SK-N-SH treated with all-trans-retinoic acid at 6 μM for 48 hours (cell line): Measurements from ENCODE around the gene TAT.

Experiments
- ATAC-seq: fragments of 200-7000 bp; cut with Tn5 transposase; 3 replicates; pipeline ENCODE4 v1.9.1; 2020; ENCODE audit warnings: mild to moderate bottlenecking, moderate library complexity
- BACH2 ChIP-seq: fragments of 250-450 bp; sonication (Bioruptor Pico); IDR thresholded peaks from 2 replicates; pipeline ENCODE4 v1.9.0; 2021; ENCODE audit warnings: mild to moderate bottlenecking, borderline replicate concordance
- CSDC2 ChIP-seq: fragments of 250-450 bp; sonication (Bioruptor Pico); IDR thresholded peaks from 2 replicates; pipeline ENCODE4 v1.5.0; 2020; ENCODE audit warnings: mild to moderate bottlenecking, moderate library complexity
- ESRRG ChIP-seq: fragments of 250-450 bp; sonication (Bioruptor Pico); IDR thresholded peaks from 2 replicates; pipeline ENCODE4 v1.6.1; 2021; ENCODE audit warnings: mild to moderate bottlenecking
- GLIS3 ChIP-seq: fragments of 250-450 bp; sonication (Bioruptor Pico); IDR thresholded peaks from 2 replicates; pipeline ENCODE4 v1.5.0; 2020; ENCODE audit warnings: mild to moderate bottlenecking, moderate library complexity
- ISL1 ChIP-seq: fragments of 250-450 bp; sonication (Bioruptor Pico); IDR thresholded peaks from 2 replicates; pipeline ENCODE4 v2.1.2; 2022; ENCODE audit warnings: mild to moderate bottlenecking, moderate library complexity
- OSR1 ChIP-seq: fragments of 250-450 bp; sonication (Bioruptor Pico); IDR thresholded peaks from 2 replicates; pipeline ENCODE4 v1.8.0; 2022; ENCODE audit warnings: moderate library complexity, mild to moderate bottlenecking, inconsistent platforms
- PPARA ChIP-seq: fragments of 250-450 bp; sonication (Bioruptor Pico); IDR thresholded peaks from 2 replicates; pipeline ENCODE4 v1.5.0; 2020; ENCODE audit warnings: mild to moderate bottlenecking, borderline replicate concordance
- TCF4 ChIP-seq: fragments of 250-450 bp; sonication (Bioruptor Pico); IDR thresholded peaks from 2 replicates; pipeline ENCODE4 v1.8.0; 2021; ENCODE audit warnings: mild to moderate bottlenecking, moderate library complexity, borderline replicate concordance
- ZC3H10 ChIP-seq: fragments of 250-450 bp; sonication (Bioruptor Pico); IDR thresholded peaks from 2 replicates; pipeline ENCODE4 v1.5.1; 2021; ENCODE audit warnings: mild to moderate bottlenecking, moderate library complexity
- ZFP30 ChIP-seq: fragments of 450-650 bp; formaldehyde crosslinking; IDR thresholded peaks from 2 replicates; pipeline ENCODE4 v1.5.0; 2022; ENCODE audit warnings: mild to moderate bottlenecking, moderate library complexity
- ZNF565 ChIP-seq: fragments of 450-650 bp; formaldehyde crosslinking; conservative IDR thresholded peaks from 2 replicates; pipeline ENCODE4 v1.5.0; 2020; ENCODE audit warnings: low read depth, mild to moderate bottlenecking, moderate library complexity
- ZNF70 ChIP-seq: fragments of 450-650 bp; formaldehyde crosslinking; IDR thresholded peaks from 2 replicates; pipeline ENCODE4 v1.5.0; 2020; ENCODE audit warnings: mild to moderate bottlenecking, moderate library complexity
- ZNF8 ChIP-seq: fragments of 450-650 bp; formaldehyde crosslinking; IDR thresholded peaks from 2 replicates; pipeline ENCODE4 v1.5.0; 2020; ENCODE audit warnings: mild to moderate bottlenecking, moderate library complexity
- TF ChIP-seq, protein P1 (sequence below): fragments of 250-450 bp; sonication (Bioruptor Pico); IDR thresholded peaks from 2 replicates; pipeline ENCODE4 v1.8.0; 2021; ENCODE audit warnings: low read depth, mild to moderate bottlenecking, moderate library complexity, borderline replicate concordance
- TF ChIP-seq, protein P2 (sequence below): fragments of 250-450 bp; sonication (Bioruptor Pico); IDR thresholded peaks from 2 replicates; pipeline ENCODE4 v1.5.1; 2020; ENCODE audit warnings: low read depth, mild to moderate bottlenecking, moderate library complexity
- TF ChIP-seq, protein P3 (sequence below): fragments of 250-450 bp; sonication (Bioruptor Pico); IDR thresholded peaks from 2 replicates; pipeline ENCODE4 v1.5.1; 2021; ENCODE audit warnings: mild to moderate bottlenecking, moderate library complexity
- TF ChIP-seq, protein P4 (sequence below): fragments of 250-450 bp; sonication (Bioruptor Pico); IDR thresholded peaks from 2 replicates; pipeline ENCODE4 v1.8.0; 2020; ENCODE audit warnings: mild to moderate bottlenecking, moderate library complexity, borderline replicate concordance
- TF ChIP-seq, protein P5 (sequence below): fragments of 250-450 bp; sonication (Bioruptor Pico); IDR thresholded peaks from 2 replicates; pipeline ENCODE4 v1.5.0; 2020; ENCODE audit warnings: mild to moderate bottlenecking, moderate library complexity

Gene TAT

DNA sequence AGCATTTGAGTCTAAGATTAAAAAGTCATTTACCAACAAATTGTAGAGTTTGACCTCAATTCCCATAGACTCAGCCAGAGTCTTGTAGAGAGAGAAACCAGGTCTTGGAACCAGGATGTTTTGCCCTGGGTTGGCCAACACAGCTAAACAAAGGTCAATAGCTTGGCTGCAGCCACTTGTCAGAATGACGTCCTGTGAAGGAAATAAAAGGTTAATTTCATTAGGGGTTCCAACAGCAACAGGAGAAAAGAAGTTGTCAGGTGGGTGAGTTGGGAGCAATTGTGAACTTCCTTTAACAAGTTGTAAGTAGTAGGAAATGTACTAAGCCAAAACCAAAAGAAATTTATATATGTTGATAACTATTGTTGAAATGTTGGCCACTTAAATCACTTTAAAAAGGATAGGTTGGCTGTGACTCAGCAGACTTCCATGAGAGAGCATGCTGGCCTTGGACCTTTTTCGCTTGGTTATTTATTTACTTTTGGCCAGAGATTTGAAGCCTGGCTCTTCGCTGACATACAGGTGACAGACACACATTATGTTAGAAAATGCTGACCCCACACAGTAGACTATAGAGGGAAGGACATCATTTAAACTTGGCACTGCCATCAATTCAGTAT, 4.3 kb downstream of the TAT start (continued):
- TF ChIP-seq, protein P1, sequence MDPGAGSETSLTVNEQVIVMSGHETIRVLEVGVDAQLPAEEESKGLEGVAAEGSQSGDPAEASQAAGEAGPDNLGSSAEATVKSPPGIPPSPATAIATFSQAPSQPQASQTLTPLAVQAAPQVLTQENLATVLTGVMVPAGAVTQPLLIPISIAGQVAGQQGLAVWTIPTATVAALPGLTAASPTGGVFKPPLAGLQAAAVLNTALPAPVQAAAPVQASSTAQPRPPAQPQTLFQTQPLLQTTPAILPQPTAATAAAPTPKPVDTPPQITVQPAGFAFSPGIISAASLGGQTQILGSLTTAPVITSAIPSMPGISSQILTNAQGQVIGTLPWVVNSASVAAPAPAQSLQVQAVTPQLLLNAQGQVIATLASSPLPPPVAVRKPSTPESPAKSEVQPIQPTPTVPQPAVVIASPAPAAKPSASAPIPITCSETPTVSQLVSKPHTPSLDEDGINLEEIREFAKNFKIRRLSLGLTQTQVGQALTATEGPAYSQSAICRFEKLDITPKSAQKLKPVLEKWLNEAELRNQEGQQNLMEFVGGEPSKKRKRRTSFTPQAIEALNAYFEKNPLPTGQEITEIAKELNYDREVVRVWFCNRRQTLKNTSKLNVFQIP = no peak
- no peak for TF ChIP-seq PPARA
- no peak for TF ChIP-seq OSR1 (CRISPR knock-in tag)
- no peak for TF ChIP-seq ZC3H10 (CRISPR knock-in tag)

DNA sequence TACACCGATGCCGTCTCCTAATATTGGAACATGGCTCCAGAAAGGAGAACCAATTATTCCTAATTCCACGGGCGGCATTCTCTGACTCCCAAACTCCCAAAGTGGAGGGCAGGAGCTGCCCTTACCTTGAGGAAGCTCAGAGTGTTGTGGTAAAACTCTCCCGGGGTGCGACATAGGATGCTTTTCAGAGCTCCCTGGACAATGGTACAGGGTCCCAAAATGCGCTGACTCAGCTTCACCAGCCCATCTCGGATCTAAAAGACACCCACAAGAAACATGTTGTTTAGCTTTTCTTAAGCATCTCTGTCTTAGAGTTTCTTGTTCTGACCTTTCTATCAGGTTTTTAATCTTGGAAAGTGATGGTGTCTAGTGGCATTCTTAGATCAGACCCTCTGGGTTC, 6.7 kb downstream of the TAT start:
- no peak for ATAC-seq
- TF ChIP-seq, protein P2, sequence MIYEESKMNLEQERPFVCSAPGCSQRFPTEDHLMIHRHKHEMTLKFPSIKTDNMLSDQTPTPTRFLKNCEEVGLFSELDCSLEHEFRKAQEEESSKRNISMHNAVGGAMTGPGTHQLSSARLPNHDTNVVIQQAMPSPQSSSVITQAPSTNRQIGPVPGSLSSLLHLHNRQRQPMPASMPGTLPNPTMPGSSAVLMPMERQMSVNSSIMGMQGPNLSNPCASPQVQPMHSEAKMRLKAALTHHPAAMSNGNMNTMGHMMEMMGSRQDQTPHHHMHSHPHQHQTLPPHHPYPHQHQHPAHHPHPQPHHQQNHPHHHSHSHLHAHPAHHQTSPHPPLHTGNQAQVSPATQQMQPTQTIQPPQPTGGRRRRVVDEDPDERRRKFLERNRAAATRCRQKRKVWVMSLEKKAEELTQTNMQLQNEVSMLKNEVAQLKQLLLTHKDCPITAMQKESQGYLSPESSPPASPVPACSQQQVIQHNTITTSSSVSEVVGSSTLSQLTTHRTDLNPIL = no peak
- no peak for TF ChIP-seq GLIS3 (CRISPR knock-in tag)
- no peak for TF ChIP-seq ZFP30
- TF ChIP-seq ZNF70 = no peak
- TF ChIP-seq OSR1 (CRISPR knock-in tag) = no peak
- TF ChIP-seq ISL1 (CRISPR knock-in tag) = no peak
- no peak for TF ChIP-seq TCF4 (CRISPR knock-in tag)
- TF ChIP-seq PPARA = no peak
- no peak for TF ChIP-seq ZC3H10 (CRISPR knock-in tag)
- TF ChIP-seq, protein P3, sequence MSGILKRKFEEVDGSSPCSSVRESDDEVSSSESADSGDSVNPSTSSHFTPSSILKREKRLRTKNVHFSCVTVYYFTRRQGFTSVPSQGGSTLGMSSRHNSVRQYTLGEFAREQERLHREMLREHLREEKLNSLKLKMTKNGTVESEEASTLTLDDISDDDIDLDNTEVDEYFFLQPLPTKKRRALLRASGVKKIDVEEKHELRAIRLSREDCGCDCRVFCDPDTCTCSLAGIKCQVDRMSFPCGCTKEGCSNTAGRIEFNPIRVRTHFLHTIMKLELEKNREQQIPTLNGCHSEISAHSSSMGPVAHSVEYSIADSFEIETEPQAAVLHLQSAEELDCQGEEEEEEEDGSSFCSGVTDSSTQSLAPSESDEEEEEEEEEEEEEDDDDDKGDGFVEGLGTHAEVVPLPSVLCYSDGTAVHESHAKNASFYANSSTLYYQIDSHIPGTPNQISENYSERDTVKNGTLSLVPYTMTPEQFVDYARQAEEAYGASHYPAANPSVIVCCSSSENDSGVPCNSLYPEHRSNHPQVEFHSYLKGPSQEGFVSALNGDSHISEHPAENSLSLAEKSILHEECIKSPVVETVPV (CRISPR knock-in tag) = no peak
- TF ChIP-seq BACH2 (CRISPR knock-in tag) = no peak
- TF ChIP-seq, protein P4, sequence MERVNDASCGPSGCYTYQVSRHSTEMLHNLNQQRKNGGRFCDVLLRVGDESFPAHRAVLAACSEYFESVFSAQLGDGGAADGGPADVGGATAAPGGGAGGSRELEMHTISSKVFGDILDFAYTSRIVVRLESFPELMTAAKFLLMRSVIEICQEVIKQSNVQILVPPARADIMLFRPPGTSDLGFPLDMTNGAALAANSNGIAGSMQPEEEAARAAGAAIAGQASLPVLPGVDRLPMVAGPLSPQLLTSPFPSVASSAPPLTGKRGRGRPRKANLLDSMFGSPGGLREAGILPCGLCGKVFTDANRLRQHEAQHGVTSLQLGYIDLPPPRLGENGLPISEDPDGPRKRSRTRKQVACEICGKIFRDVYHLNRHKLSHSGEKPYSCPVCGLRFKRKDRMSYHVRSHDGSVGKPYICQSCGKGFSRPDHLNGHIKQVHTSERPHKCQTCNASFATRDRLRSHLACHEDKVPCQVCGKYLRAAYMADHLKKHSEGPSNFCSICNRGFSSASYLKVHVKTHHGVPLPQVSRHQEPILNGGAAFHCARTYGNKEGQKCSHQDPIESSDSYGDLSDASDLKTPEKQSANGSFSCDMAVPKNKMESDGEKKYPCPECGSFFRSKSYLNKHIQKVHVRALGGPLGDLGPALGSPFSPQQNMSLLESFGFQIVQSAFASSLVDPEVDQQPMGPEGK (CRISPR knock-in tag) = no peak
- no peak for TF ChIP-seq ZNF8 (CRISPR knock-in tag)
- no peak for TF ChIP-seq CSDC2 (CRISPR knock-in tag)
- TF ChIP-seq, protein P5, sequence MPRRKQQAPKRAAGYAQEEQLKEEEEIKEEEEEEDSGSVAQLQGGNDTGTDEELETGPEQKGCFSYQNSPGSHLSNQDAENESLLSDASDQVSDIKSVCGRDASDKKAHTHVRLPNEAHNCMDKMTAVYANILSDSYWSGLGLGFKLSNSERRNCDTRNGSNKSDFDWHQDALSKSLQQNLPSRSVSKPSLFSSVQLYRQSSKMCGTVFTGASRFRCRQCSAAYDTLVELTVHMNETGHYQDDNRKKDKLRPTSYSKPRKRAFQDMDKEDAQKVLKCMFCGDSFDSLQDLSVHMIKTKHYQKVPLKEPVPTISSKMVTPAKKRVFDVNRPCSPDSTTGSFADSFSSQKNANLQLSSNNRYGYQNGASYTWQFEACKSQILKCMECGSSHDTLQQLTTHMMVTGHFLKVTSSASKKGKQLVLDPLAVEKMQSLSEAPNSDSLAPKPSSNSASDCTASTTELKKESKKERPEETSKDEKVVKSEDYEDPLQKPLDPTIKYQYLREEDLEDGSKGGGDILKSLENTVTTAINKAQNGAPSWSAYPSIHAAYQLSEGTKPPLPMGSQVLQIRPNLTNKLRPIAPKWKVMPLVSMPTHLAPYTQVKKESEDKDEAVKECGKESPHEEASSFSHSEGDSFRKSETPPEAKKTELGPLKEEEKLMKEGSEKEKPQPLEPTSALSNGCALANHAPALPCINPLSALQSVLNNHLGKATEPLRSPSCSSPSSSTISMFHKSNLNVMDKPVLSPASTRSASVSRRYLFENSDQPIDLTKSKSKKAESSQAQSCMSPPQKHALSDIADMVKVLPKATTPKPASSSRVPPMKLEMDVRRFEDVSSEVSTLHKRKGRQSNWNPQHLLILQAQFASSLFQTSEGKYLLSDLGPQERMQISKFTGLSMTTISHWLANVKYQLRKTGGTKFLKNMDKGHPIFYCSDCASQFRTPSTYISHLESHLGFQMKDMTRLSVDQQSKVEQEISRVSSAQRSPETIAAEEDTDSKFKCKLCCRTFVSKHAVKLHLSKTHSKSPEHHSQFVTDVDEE (CRISPR knock-in tag) = no peak
- TF ChIP-seq, protein P1 = no peak
- TF ChIP-seq ESRRG (CRISPR knock-in tag) = no peak

DNA sequence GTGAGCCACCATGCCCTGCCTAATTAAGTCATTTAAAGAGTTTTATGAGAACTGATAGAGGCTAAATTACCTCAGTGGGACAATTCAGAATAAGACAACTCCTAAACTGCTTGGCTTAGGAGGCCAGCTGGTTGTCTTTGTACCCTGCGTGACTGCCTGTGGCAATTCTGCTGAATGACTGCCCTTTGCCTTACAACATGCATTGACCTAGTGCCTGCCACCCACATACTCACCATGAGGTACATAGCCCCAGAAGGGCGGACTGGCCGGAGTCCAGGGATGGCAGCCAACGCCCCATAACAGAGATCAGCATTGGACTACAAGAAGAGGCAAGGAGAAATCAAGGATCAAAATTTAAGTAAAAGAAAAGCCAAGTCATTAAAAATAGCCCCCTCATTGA, 7.3 kb downstream of the TAT start:
- no peak for TF ChIP-seq ISL1 (CRISPR knock-in tag)
- no peak for TF ChIP-seq GLIS3 (CRISPR knock-in tag)
- no peak for ATAC-seq

DNA sequence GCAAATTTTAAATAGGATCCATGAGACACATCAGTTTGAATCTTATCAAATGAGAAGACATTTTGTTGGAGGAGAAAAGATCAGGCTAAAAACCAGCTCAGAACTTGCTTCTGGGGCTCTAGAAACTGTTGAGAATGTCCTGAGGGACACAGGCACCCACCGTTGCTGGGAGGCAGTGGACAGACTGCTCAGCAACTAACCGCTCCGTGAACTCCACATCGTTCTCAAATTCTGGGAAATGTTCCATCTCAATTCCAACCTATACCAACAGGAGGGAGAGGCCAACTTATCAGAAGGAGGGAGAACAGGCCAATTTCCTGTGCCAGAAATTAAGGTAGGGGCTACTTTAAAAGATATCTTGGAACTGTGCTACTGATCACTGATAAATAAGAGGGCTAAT, 8.3 kb downstream of the TAT start:
- no peak for ATAC-seq
- TF ChIP-seq BACH2 (CRISPR knock-in tag) (no peak), ZNF70 (no peak), GLIS3 (CRISPR knock-in tag) (no peak), ZNF565 (CRISPR knock-in tag) (no peak), ZFP30 (no peak), ZNF8 (CRISPR knock-in tag) (no peak), CSDC2 (CRISPR knock-in tag) (no peak)
- TF ChIP-seq, protein P1 = no peak
- TF ChIP-seq, protein P2 = no peak
- TF ChIP-seq, protein P3 (CRISPR knock-in tag) = no peak
